Endothelial cell of umbilical vein (primary cell): ENCODE results near the gene UGT1A7. TPM values are rescaled to one million over a fixed set of nuclear protein-coding genes. Genes with fewer than 3 reads are reported as not detected.

Experiments used
- BruUV-seq: library from RNA; stranded (reverse); fragments of 400-500 nt; replicated peaks from 2 replicates; lab custom pipeline; 2021; lab: Mats Ljungman, UMichigan
- CTCF ChIA-PET: fragments of 300-600, 350-600 bp; sonication (Branson Sonifier 250); formaldehyde crosslinking; loops from one replicate; lab custom pipeline; 2021; ENCODE audit warnings: antibody characterized with exemption, inconsistent platforms; lab: Charles Lee
- POLR2A ChIA-PET: fragments of 300-600, 350-600 bp; sonication (Branson Sonifier 250); formaldehyde crosslinking; loops from one replicate; lab custom pipeline; 2021; ENCODE audit warnings: antibody characterized with exemption, inconsistent platforms; lab: Charles Lee
- DNase-seq: peaks from one replicate; pipeline ENCODE4 v3.0.0-alpha.2; 2011; ENCODE audit warnings: low read depth, low spot score
- FAIRE-seq: peaks from 2 replicates; lab custom pipeline; 2011; peaks lifted over from hg19 to GRCh38; lab: Jason Lieb, UNC
- H2AFZ ChIP-seq: 2 replicates; pipeline ENCODE4 v1.6.0; 2012; ENCODE audit warnings: low read depth, low read length, control low read depth, inconsistent platforms
- H3K27ac ChIP-seq: 2 replicates; pipeline ENCODE4 v1.5.1; 2011; ENCODE audit warnings: low read depth, mild to moderate bottlenecking, control low read depth, low read length, moderate library complexity; ENCODE audit not compliant: insufficient read depth
- H3K27me3 ChIP-seq, 2 experiments: 2 replicates each; pipeline versions ENCODE4 v1.6.0 to v1.6.1; 2011; ENCODE audit warnings: low read length in 2 of 2, mixed read lengths in 1 of 2; ENCODE audit not compliant: control insufficient read depth in 2 of 2, insufficient read depth in 2 of 2
- H3K36me3 ChIP-seq, 2 experiments: 2 replicates in 1 of 2; 3 replicates in 1 of 2; pipeline ENCODE4 v1.5.1; 2011; ENCODE audit warnings: low read length in 2 of 2, mild to moderate bottlenecking in 1 of 2, moderate library complexity in 1 of 2; ENCODE audit not compliant: control insufficient read depth in 2 of 2, insufficient read depth in 2 of 2; ENCODE audit errors: extremely low read depth in 1 of 2
- H3K4me1 ChIP-seq: 3 replicates; pipeline ENCODE4 v1.5.1; 2011; ENCODE audit warnings: mild to moderate bottlenecking, low read length; ENCODE audit not compliant: control insufficient read depth, insufficient read depth; ENCODE audit errors: extremely low read depth
- H3K4me2 ChIP-seq: 2 replicates; pipeline ENCODE4 v1.6.1; 2011; ENCODE audit warnings: low read length, control low read depth, mixed read lengths; ENCODE audit not compliant: insufficient read depth
- H3K4me3 ChIP-seq, 3 experiments: fragments of 200-600 bp in 1 of 3; sonication (generic), shearing (Covaris generic) in 1 of 3; replicated peaks in 1 of 3; 2 replicates each; pipeline ENCODE4 v1.5.1; 2011 to 2016; ENCODE audit warnings: control low read depth in 3 of 3, low read length in 3 of 3, mild to moderate bottlenecking in 2 of 3, inconsistent platforms in 1 of 3, low read depth in 1 of 3, moderate library complexity in 1 of 3; ENCODE audit not compliant: insufficient read depth in 1 of 3
- H3K79me2 ChIP-seq: 2 replicates; pipeline ENCODE4 v1.6.0; 2012; ENCODE audit warnings: low read length, inconsistent platforms; ENCODE audit not compliant: control insufficient read depth, insufficient read depth
- H3K9ac ChIP-seq: replicated peaks from 2 replicates; pipeline ENCODE3; 2011; ENCODE audit warnings: low read length, control low read depth; ENCODE audit not compliant: insufficient read depth; ENCODE audit errors: extremely low read depth
- H3K9me1 ChIP-seq: replicated peaks from 3 replicates; pipeline ENCODE4 v1.6.0; 2011; ENCODE audit warnings: mild to moderate bottlenecking, low read length; ENCODE audit not compliant: control insufficient read depth, insufficient read depth; ENCODE audit errors: extremely low read depth
- H3K9me3 ChIP-seq: replicated peaks from 2 replicates; pipeline ENCODE4 v1.5.1; 2012; ENCODE audit warnings: low read length, inconsistent platforms; ENCODE audit not compliant: control insufficient read depth, insufficient read depth
- H4K20me1 ChIP-seq: replicated peaks from 2 replicates; pipeline ENCODE3; 2011; ENCODE audit warnings: mild to moderate bottlenecking, low read length; ENCODE audit not compliant: control insufficient read depth, insufficient read depth; ENCODE audit errors: extremely low read depth
- EZH2 ChIP-seq: IDR thresholded peaks from 2 replicates; pipeline ENCODE4 v1.6.1; 2012; ENCODE audit warnings: borderline replicate concordance, low read depth, mild to moderate bottlenecking, moderate library complexity, low read length, inconsistent platforms; ENCODE audit not compliant: severe bottlenecking
- FOS ChIP-seq: IDR thresholded peaks from 2 replicates; pipeline ENCODE4 v1.6.1; 2011; ENCODE audit warnings: mild to moderate bottlenecking, low read length, moderate library complexity, borderline replicate concordance; ENCODE audit not compliant: insufficient read depth
- GATA2 ChIP-seq: IDR thresholded peaks from 2 replicates; pipeline ENCODE4 v1.7.0; 2011; ENCODE audit warnings: low read depth, mild to moderate bottlenecking, moderate library complexity, mixed read lengths, low read length; ENCODE audit not compliant: insufficient read length, insufficient read depth
- JUN ChIP-seq: IDR thresholded peaks from 2 replicates; pipeline ENCODE4 v1.6.1; 2011; ENCODE audit warnings: borderline replicate concordance, low read depth; ENCODE audit not compliant: insufficient read length, insufficient read depth
- MYC ChIP-seq: IDR thresholded peaks from one replicate; pipeline ENCODE4 v1.6.1; 2011; ENCODE audit warnings: mild to moderate bottlenecking, low read depth, low read length
- POLR2A ChIP-seq: IDR thresholded peaks from 2 replicates; pipeline ENCODE4 v1.6.1; 2012; ENCODE audit warnings: low read depth, mild to moderate bottlenecking, control low read depth, low read length
- POLR2AphosphoS5 ChIP-seq: IDR thresholded peaks from 2 replicates; pipeline ENCODE4 v1.6.1; 2012; ENCODE audit warnings: low read depth, mild to moderate bottlenecking, control low read depth, low read length, moderate library complexity; ENCODE audit not compliant: insufficient read depth
- dilution Hi-C: fragments of 300-500 bp; cut with MboI; formaldehyde crosslinking; loops from one replicate; pipeline ENCODE4 v1.15.0; 2019; ENCODE audit warnings: low sequenced_read_pairs; ENCODE audit not compliant: extremely low pct_ligation_motif_present
- intact Hi-C: fragments of 100-400 bp; cut with micrococcal nuclease; formaldehyde crosslinking; loops from one replicate; pipeline ENCODE4 v1.10.0; 2022
- polyA plus RNA-seq, 4 experiments: library from polyadenylated mRNA; depleted of rRNA in 3 of 4; stranded (reverse) in 3 of 4; unstranded in 1 of 4; fragments of >200 nt; gene quantifications; 2 replicates each; pipeline versions ENCODE4 v1.2.1 to v1.2.3, GENCODE V29; 2011 to 2012; ENCODE audit warnings: missing spikeins in 1 of 4
- total RNA-seq: library from RNA; stranded (reverse); gene quantifications from 2 replicates; pipeline ENCODE4 v1.2.3, GENCODE V29; 2021
- TF ChIP-seq, protein P1 (sequence below): IDR thresholded peaks from 2 replicates; pipeline ENCODE4 v1.6.1; 2011; ENCODE audit not compliant: insufficient read depth, insufficient read length
- TF ChIP-seq, protein P2 (sequence below), 2 donors: IDR thresholded peaks; 1 replicate in 1 of 2; 2 replicates in 1 of 2; pipeline ENCODE4 v1.5.1; 2011; ENCODE audit warnings: low read length in 2 of 2, mild to moderate bottlenecking in 2 of 2, moderate library complexity in 2 of 2, control low read depth in 1 of 2, inconsistent platforms in 1 of 2, low read depth in 1 of 2; ENCODE audit not compliant: insufficient read depth in 1 of 2; ENCODE audit errors: extremely low read depth in 1 of 2

The UGT1A7 gene
- total and polyA plus RNA-seq, 2 donors (not counting 3 experiments of a cell fraction or from before 2014, with no cell fraction given) = not detected

DNA sequence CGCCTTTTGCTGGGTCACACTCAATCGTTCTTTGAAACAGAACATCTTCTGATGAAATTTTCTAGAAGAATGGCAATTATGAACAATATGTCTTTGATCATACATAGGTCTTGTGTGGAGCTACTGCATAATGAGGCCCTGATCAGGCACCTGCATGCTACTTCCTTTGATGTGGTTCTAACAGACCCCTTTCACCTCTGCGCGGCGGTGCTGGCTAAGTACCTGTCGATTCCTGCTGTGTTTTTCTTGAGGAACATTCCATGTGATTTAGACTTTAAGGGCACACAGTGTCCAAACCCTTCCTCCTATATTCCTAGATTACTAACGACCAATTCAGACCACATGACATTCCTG lies 31.5 kb downstream of the UGT1A7 start:
- H3K9me3 ChIP-seq = no peaks in the 10 kb centered on the region
- H3K36me3 ChIP-seq = no peaks in the 10 kb centered on the region
- no peak overlapping the region for H3K27ac ChIP-seq
- no TSS peak for BruUV-seq
- no peak overlapping the region for H3K4me3 ChIP-seq
- no peaks in the 10 kb centered on the region for H3K79me2 ChIP-seq
- H3K4me2 ChIP-seq = no peak overlapping the region
- no peaks in the 10 kb centered on the region for H4K20me1 ChIP-seq
- H2AFZ ChIP-seq = no peak overlapping the region
- no peak for DNase-seq
- dilution Hi-C loops (no loop called here), intact Hi-C loops (no loop called here)
- H3K9ac ChIP-seq = no peak overlapping the region
- peaks cover 0 to 6% of the 10 kb centered on the region in 2 experiments for H3K27me3 ChIP-seq
- H3K9me1 ChIP-seq = no peaks in the 10 kb centered on the region
- no peak for FAIRE-seq
- ChIA-PET CTCF (interaction anchor here (2.8 to 4.4 kb wide), 2 partner anchors 226 to 266 kb away, joined by 10 to 74 read pairs; no protein-coding TSS in a partner anchor), POLR2A (no interaction called here)
- no peaks in the 10 kb centered on the region for H3K4me1 ChIP-seq
- TF ChIP-seq, protein P1, sequence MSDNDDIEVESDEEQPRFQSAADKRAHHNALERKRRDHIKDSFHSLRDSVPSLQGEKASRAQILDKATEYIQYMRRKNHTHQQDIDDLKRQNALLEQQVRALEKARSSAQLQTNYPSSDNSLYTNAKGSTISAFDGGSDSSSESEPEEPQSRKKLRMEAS = no peak
- TF ChIP-seq FOS (no peak), MYC (no peak), GATA2 (no peak), EZH2 (no peak), JUN (no peak), POLR2A (no peak), POLR2AphosphoS5 (no peak)
- TF ChIP-seq, protein P2, sequence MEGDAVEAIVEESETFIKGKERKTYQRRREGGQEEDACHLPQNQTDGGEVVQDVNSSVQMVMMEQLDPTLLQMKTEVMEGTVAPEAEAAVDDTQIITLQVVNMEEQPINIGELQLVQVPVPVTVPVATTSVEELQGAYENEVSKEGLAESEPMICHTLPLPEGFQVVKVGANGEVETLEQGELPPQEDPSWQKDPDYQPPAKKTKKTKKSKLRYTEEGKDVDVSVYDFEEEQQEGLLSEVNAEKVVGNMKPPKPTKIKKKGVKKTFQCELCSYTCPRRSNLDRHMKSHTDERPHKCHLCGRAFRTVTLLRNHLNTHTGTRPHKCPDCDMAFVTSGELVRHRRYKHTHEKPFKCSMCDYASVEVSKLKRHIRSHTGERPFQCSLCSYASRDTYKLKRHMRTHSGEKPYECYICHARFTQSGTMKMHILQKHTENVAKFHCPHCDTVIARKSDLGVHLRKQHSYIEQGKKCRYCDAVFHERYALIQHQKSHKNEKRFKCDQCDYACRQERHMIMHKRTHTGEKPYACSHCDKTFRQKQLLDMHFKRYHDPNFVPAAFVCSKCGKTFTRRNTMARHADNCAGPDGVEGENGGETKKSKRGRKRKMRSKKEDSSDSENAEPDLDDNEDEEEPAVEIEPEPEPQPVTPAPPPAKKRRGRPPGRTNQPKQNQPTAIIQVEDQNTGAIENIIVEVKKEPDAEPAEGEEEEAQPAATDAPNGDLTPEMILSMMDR (IDR thresholded peaks at IDR 0.05; ENCODE audit: extremely low read depth in 1 of 2, insufficient read depth in 1 of 2, low read depth in 1 of 2, low read length in 2 of 2) = no peak
